ENCODE measurements around the gene PKP1.

GRCh38 chr1:201347498-201348210 is 64.3 kb downstream of the PKP1 start:
- TF ChIP-seq CTCF (conservative IDR thresholded peaks at IDR 0.05 in 1 of 2, IDR thresholded peaks at IDR 0.05 in 1 of 2; ENCODE audit: extremely low read depth in 1 of 2, insufficient read depth in 1 of 2, low read depth in 1 of 2, low read length in 2 of 2) = no peak
- TF ChIP-seq EZH2 (IDR thresholded peaks at IDR 0.05; ENCODE audit: borderline replicate concordance, low read length) = no peak
